NCI-H2196 treated with DMSO at 0.1 percent for 48 hours (cell line): Measurements from ENCODE around the gene DDX56.
"Not testable (repeated sequence)": the region's sequence is repeated elsewhere in the genome, so short reads cannot be mapped to it uniquely, and the experiment has no call there.

Source experiments
- DNase-seq: peaks from one replicate; lab custom pipeline; 2025; ENCODE audit not compliant: unreplicated experiment; lab: John Stamatoyannopoulos, UW

Gene DDX56

GRCh38 chr7:44564606-44565005 is 9.1 kb downstream of the DDX56 start:
- DNase-seq, result no peak

GRCh38 chr7:44563171-44563679 is 10.5 kb downstream of the DDX56 start:
- DNase-seq, result no peak

GRCh38 chr7:44562622-44562962 is 11.1 kb downstream of the DDX56 start:
- not testable (repeated sequence) for DNase-seq

- no peak for DNase-seq
These were observed 11.6 kb downstream of the DDX56 start for GRCh38 chr7:44561962-44562621.

- DNase-seq, result no peak
These were observed 12.2 kb downstream of the DDX56 start for GRCh38 chr7:44561481-44561880.

GRCh38 chr7:44559485-44559884 is 14.2 kb downstream of the DDX56 start:
- DNase-seq, result no peak

- no peak for DNase-seq
These were observed 16.2 kb downstream of the DDX56 start for GRCh38 chr7:44557485-44557884.

- no peak for DNase-seq
These were observed 18.4 kb downstream of the DDX56 start for GRCh38 chr7:44555350-44555749.

GRCh38 chr7:44552473-44553005 is 21.2 kb downstream of the DDX56 start:
- not testable (repeated sequence) for DNase-seq

GRCh38 chr7:44549457-44549856 is 24.3 kb downstream of the DDX56 start:
- DNase-seq, result no peak

GRCh38 chr7:44548893-44549292 is 24.8 kb downstream of the DDX56 start:
- DNase-seq, result no peak

- no peak for DNase-seq
These were observed 26.0 kb downstream of the DDX56 start for GRCh38 chr7:44547536-44548231.

- DNase-seq, result no peak
These were observed 31.7 kb downstream of the DDX56 start for GRCh38 chr7:44541876-44542610.

GRCh38 chr7:44541028-44541869 is 32.5 kb downstream of the DDX56 start, which contains the start of gene NPC1L1:
Gene NPC1L1 (minus strand): TSS chr7:44541330. CDS start chr7:44541259, 71 bp downstream.
- DNase-seq, result no peak

GRCh38 chr7:44540592-44541027 is 33.1 kb downstream of the DDX56 start:
- no peak for DNase-seq

GRCh38 chr7:44539669-44540506 is 33.8 kb downstream of the DDX56 start:
- DNase-seq, result no peak

GRCh38 chr7:44538798-44539668 is 34.7 kb downstream of the DDX56 start:
- DNase-seq, result no peak

- DNase-seq, result no peak
These were observed 35.5 kb downstream of the DDX56 start for GRCh38 chr7:44538093-44538797.
